ENCODE measurements around the gene HIGD1C. TPM values are rescaled to one million over a fixed set of nuclear protein-coding genes. Genes with fewer than 3 reads are reported as not detected.
"Not testable (repeated sequence)": the region's sequence is repeated elsewhere in the genome, so short reads cannot be mapped to it uniquely, and the experiment has no call there.

Gene HIGD1C
- total RNA-seq, 1 donor from 2014 or later = not detected

- no peak for DNase-seq (ENCODE audit: low read depth)
- TF ChIP-seq CTCF (conservative IDR thresholded peaks at IDR 0.05; ENCODE audit: low read depth, low read length) = no peak
- H3K4me3 ChIP-seq (ENCODE audit: low read depth, low read length) = no peak overlapping the region
Measured at GRCh38 chr12:50949801-50950302, 2.5 kb upstream of the HIGD1C start.

- no peak for DNase-seq (ENCODE audit: low read depth)
- no peak overlapping the region for H3K4me3 ChIP-seq (ENCODE audit: low read depth, low read length)
- TF ChIP-seq CTCF (conservative IDR thresholded peaks at IDR 0.05; ENCODE audit: low read depth, low read length) = no peak
Measured at GRCh38 chr12:50951112-50951511, 1.2 kb upstream of the HIGD1C start.

GRCh38 chr12:50953047-50953446 is 703 bp downstream of the HIGD1C start:
- TF ChIP-seq CTCF (conservative IDR thresholded peaks at IDR 0.05; ENCODE audit: low read depth, low read length) = no peak
- no peak for DNase-seq (ENCODE audit: low read depth)
- no peak overlapping the region for H3K4me3 ChIP-seq (ENCODE audit: low read depth, low read length)

- DNase-seq (ENCODE audit: low read depth); H3K4me3 ChIP-seq (ENCODE audit: low read depth, low read length): not testable (repeated sequence)
Measured at GRCh38 chr12:50954789-50955188, 2.4 kb downstream of the HIGD1C start.

GRCh38 chr12:50955288-50955687 is 2.9 kb downstream of the HIGD1C start:
- TF ChIP-seq CTCF (conservative IDR thresholded peaks at IDR 0.05; ENCODE audit: low read depth, low read length) = no peak
- no peak for DNase-seq (ENCODE audit: low read depth)
- H3K4me3 ChIP-seq (ENCODE audit: low read depth, low read length) = no peak overlapping the region

- no peak for DNase-seq (ENCODE audit: low read depth)
- no peak overlapping the region for H3K4me3 ChIP-seq (ENCODE audit: low read depth, low read length)
- no peak for TF ChIP-seq CTCF (conservative IDR thresholded peaks at IDR 0.05; ENCODE audit: low read depth, low read length)
Measured at GRCh38 chr12:50955697-50956096, 3.4 kb downstream of the HIGD1C start.

GRCh38 chr12:50960130-50960529 is 7.8 kb downstream of the HIGD1C start:
- H3K4me3 ChIP-seq (ENCODE audit: low read depth, low read length) = no peak overlapping the region
- no peak for TF ChIP-seq CTCF (conservative IDR thresholded peaks at IDR 0.05; ENCODE audit: low read depth, low read length)
- no peak for DNase-seq (ENCODE audit: low read depth)

Measured in epithelial cell of proximal tubule (primary cell).